A549 (cell line): ENCODE measurements around the gene HDGFL2.

ENCODE experiments used
- CBX8 ChIP-seq: fragments of 200-600 bp; sonication (generic); IDR thresholded peaks from 2 replicates; pipeline ENCODE4 v1.6.1; 2016
- CEBPB ChIP-seq, 2 experiments: fragments of >200 bp in 1 of 2; sonication (Bioruptor Twin) in 1 of 2; formaldehyde crosslinking in 1 of 2; IDR thresholded peaks; 2 replicates each; pipeline ENCODE4 v1.6.1; 2012 to 2016
- ELK1 ChIP-seq: fragments of 150-350 bp; IDR thresholded peaks from 2 replicates; pipeline ENCODE4 v1.6.1; 2014; ENCODE audit warnings: low read depth, mild to moderate bottlenecking, low read length
- EP300 ChIP-seq, 2 experiments: fragments of >200 bp; sonication (Bioruptor Twin); formaldehyde crosslinking; IDR thresholded peaks; 2 replicates in 1 of 2; 3 replicates in 1 of 2; pipeline ENCODE4 v1.6.1; 2016 to 2017
- JUNB ChIP-seq: fragments of >200 bp; sonication (Bioruptor Twin); formaldehyde crosslinking; IDR thresholded peaks from 2 replicates; pipeline ENCODE4 v1.6.1; 2016
- MAFK ChIP-seq: fragments of 450-650 bp; IDR thresholded peaks from 2 replicates; pipeline ENCODE4 v1.6.1; 2014; ENCODE audit not compliant: partially characterized antibody
- POLR2A ChIP-seq: IDR thresholded peaks from 2 replicates; pipeline ENCODE4 v1.6.1; 2012; ENCODE audit warnings: mild to moderate bottlenecking, low read length
- RAD21 ChIP-seq, 2 experiments: fragments of >200 bp in 1 of 2; sonication (Bioruptor Twin) in 1 of 2; formaldehyde crosslinking in 1 of 2; IDR thresholded peaks in 1 of 2; conservative IDR thresholded peaks in 1 of 2; 2 replicates in 1 of 2; 3 replicates in 1 of 2; pipeline ENCODE4 v1.6.1; 2012 to 2018; ENCODE audit warnings: inconsistent platforms in 1 of 2
- RNF2 ChIP-seq: fragments of 200-600 bp; sonication (generic); IDR thresholded peaks from 2 replicates; pipeline ENCODE4 v1.6.1; 2016; ENCODE audit warnings: low read depth, mild to moderate bottlenecking, antibody characterized with exemption, moderate library complexity, borderline replicate concordance
- TP53 ChIP-seq: fragments of 250-450 bp; sonication (Bioruptor Pico); IDR thresholded peaks from 2 replicates; pipeline ENCODE4 v1.5.0; 2021; ENCODE audit warnings: mild to moderate bottlenecking, moderate library complexity
- TF ChIP-seq, protein P1 (sequence below): fragments of >200 bp; sonication (Bioruptor Twin); formaldehyde crosslinking; IDR thresholded peaks from 3 replicates; pipeline ENCODE4 v1.5.1; 2016
- TF ChIP-seq, protein P2 (sequence below): IDR thresholded peaks from 2 replicates; pipeline ENCODE4 v1.6.1; 2012

DNA sequence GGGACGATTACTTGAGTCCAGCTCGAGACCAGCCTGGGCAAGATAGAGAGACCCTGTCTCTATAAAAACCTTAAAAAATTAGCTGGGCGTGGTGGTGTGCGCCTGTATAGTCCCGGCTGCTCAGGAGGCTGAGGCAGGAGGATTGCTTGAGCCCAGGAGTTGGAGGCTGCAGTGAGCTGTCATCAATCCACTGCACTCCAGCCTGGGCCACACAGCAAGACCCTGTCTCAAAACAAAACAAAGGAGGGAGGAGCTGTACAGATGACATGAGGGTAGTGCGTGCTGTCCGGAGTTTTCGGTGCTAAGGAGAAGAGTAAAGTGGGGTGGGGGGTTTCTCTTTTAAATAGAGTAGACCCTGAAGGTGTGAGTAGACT lies 22.6 kb downstream of the HDGFL2 start:
- TF ChIP-seq, protein P1, sequence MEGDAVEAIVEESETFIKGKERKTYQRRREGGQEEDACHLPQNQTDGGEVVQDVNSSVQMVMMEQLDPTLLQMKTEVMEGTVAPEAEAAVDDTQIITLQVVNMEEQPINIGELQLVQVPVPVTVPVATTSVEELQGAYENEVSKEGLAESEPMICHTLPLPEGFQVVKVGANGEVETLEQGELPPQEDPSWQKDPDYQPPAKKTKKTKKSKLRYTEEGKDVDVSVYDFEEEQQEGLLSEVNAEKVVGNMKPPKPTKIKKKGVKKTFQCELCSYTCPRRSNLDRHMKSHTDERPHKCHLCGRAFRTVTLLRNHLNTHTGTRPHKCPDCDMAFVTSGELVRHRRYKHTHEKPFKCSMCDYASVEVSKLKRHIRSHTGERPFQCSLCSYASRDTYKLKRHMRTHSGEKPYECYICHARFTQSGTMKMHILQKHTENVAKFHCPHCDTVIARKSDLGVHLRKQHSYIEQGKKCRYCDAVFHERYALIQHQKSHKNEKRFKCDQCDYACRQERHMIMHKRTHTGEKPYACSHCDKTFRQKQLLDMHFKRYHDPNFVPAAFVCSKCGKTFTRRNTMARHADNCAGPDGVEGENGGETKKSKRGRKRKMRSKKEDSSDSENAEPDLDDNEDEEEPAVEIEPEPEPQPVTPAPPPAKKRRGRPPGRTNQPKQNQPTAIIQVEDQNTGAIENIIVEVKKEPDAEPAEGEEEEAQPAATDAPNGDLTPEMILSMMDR: no peak
- no peak for TF ChIP-seq POLR2A
- no peak for TF ChIP-seq EP300 (IDR thresholded peaks at IDR 0.05)
- TF ChIP-seq TP53 (CRISPR knock-in tag): no peak
- TF ChIP-seq RAD21 (conservative IDR thresholded peaks at IDR 0.05 in 1 of 2, IDR thresholded peaks at IDR 0.05 in 1 of 2): no peak
- TF ChIP-seq, protein P2, sequence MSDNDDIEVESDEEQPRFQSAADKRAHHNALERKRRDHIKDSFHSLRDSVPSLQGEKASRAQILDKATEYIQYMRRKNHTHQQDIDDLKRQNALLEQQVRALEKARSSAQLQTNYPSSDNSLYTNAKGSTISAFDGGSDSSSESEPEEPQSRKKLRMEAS: no peak
- no peak for TF ChIP-seq RNF2
- TF ChIP-seq CEBPB (IDR thresholded peaks at IDR 0.05): no peak
- TF ChIP-seq JUNB: no peak
- no peak for TF ChIP-seq ELK1
- no peak for TF ChIP-seq MAFK
- no peak for TF ChIP-seq CBX8
